HG03571 (cell line): Measurements from ENCODE around the gene SYNE2.
A peak's percentile ranks its signal among the peaks of the same experiment; 100 is the strongest.
"Not testable (repeated sequence)": the region's sequence is repeated elsewhere in the genome, so short reads cannot be mapped to it uniquely, and the experiment has no call there.

ENCODE experiments used
- ATAC-seq: cut with Tn5 transposase; IDR thresholded peaks from one replicate; pipeline ENCODE4 v1.9.1; 2021; ENCODE audit not compliant: unreplicated experiment

SYNE2 gene, protein sequence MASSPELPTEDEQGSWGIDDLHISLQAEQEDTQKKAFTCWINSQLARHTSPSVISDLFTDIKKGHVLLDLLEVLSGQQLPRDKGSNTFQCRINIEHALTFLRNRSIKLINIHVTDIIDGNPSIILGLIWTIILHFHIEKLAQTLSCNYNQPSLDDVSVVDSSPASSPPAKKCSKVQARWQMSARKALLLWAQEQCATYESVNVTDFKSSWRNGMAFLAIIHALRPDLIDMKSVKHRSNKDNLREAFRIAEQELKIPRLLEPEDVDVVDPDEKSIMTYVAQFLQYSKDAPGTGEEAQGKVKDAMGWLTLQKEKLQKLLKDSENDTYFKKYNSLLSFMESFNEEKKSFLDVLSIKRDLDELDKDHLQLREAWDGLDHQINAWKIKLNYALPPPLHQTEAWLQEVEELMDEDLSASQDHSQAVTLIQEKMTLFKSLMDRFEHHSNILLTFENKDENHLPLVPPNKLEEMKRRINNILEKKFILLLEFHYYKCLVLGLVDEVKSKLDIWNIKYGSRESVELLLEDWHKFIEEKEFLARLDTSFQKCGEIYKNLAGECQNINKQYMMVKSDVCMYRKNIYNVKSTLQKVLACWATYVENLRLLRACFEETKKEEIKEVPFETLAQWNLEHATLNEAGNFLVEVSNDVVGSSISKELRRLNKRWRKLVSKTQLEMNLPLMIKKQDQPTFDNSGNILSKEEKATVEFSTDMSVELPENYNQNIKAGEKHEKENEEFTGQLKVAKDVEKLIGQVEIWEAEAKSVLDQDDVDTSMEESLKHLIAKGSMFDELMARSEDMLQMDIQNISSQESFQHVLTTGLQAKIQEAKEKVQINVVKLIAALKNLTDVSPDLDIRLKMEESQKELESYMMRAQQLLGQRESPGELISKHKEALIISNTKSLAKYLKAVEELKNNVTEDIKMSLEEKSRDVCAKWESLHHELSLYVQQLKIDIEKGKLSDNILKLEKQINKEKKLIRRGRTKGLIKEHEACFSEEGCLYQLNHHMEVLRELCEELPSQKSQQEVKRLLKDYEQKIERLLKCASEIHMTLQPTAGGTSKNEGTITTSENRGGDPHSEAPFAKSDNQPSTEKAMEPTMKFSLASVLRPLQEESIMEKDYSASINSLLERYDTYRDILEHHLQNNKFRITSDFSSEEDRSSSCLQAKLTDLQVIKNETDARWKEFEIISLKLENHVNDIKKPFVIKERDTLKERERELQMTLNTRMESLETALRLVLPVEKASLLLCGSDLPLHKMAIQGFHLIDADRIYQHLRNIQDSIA (N-terminal part only)

DNA sequence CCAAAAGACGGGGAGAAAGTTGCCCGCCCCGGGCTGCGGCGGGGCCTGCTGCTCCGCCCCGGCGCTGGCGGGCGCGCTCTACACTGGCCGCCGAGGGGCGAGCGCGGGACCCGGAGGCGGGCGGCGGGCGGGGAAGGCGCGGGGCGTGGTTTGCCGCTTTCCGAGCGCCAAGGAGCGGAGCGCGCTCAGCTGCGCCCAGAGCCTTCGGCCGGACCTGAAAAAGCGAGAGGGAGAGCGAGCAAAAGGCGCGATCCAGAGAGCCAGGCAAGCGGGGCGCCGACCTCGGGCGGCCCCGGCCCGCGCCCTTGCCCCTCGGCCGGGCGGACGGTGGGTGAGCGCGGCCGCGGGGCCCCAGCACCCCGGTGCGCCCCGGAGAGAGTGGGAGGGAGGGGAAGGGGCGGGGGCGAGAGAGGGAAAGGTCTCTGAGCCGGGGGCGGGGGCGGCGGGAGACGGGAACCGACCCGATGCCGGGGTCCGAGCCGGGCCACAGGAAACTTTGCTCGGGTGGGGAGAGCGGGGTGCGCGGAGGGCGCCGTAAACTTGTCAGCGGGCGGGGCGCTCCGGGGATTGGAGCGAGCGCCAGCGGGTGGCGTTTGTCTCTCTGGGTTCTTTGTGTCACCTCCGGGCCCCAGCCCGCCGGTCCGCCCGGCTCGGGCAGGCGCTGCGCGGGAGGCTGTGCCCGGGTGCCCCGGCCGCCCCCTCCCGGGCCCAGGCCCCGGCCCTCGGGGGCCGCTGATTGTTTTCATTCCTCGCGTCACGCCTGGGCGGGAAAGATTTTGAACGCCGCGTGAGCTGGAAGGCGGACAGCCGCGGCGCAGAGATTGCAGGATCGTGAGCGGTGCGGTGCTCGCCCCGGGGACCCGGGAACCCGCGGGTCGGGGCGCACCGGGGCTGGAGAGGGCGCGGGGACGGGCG lies at the start of gene SYNE2:
Gene SYNE2, plus strand, starts transcription at position 188 of the 915 bp plus-strand sequence. CDS start 56,145 bp downstream, outside the sequence.
- peak; percentile 78 for ATAC-seq

DNA sequence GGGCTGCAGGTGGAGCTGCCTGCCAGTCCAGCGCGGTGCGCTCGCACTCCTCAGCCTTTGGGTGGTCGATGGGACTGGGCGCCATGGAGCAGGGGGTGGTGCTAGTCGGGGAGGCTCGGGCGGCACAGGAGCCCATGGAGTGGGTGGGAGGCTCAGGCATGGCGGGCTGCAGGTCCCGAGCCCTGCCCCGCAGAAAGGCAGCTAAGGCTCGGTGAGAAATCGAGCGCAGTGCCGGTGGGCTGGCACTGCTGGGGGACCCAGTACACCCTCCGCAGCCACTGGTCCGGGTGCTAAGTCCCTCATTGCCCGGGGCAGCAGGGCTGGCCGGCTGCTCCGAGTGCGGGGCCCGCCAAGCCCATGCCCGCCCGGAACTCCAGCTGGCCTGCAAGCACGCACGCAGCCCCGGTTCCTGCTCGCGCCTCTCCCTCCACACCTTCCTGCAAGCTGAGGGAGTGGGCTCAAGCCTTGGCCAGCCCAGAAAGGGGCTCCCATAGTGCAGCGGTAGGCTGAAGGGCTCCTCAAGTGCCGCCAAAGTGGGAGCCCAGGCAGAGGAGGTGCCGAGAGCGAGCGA lies 49.5 kb upstream of the SYNE2 start:
- not testable (repeated sequence) for ATAC-seq

DNA sequence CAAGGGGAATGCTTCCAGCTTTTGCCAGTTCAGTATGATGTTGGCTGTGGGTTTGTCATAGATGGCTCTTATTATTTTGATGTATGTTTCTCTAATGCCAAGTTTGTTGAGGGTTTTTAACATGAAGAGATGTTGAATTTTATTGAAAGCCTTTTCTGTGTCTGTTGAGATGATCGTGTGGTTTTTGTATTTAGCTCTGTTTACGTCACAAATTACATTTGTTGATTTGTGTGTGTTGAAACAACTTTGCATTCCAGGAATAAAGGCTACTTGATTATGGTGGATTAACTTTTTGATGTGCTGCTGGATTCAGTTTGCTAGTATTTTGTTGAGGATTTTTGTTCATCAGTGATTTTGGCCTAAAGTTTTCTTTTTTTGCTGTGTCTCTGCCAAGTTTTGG lies 46.7 kb upstream of the SYNE2 start:
- ATAC-seq: not testable (repeated sequence)

DNA sequence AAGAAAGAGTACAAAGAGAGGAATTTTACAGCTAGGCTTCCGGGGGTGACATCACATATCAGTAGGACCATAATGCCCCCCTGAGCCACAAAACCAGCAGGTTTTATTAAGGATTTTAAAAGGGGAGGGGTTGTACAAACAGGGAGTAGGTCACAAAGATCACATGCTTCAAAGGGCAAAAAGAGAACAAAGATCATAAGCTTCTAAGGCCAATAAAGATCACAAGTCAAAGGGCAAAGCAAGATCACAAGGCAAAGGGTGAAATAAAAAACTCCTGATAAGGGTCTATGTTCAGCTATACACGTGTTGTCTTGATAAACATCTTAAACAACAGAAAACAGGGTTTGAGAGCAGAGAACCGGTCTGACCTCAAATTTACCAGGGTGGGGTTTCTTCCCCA lies 41.1 kb upstream of the SYNE2 start:
- ATAC-seq: not testable (repeated sequence)

DNA sequence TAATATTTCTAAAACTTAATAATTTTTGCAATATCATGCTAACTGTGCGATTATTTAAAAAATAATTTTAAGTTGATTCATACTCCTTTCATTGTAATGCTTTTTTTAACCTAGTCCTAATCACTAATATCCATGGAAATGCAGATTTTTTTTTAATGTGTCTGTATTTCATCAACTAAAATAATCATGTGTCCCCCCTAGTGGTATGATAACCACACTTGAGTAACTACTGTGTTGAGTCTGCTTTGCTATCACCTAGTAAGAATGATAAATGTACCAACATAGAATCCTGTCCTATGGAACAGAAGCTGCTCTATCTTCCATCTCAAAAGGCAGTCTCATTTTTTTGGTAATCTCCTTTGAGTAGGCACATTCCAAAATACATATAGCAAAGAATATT lies 19.1 kb upstream of the SYNE2 start:
- ATAC-seq: no peak

DNA sequence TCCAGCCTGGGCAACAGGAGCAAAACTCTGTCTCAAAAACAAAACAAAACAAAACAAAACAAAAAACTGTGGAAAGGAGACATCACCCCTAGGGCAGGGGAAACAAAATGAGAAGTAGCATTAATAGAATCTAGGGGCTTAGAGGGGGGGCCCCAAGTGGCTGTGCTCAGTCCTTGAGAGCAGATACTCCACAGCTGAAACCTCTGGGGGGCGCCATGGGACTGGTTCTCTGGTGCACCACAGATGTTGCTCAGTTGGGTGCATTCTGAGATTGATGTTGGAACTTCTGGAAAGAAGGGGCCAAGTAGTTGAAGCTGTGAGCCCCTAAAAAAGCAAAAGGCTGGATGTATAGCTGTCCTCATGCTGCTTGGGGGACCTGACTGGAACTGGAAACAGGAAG lies 11.8 kb upstream of the SYNE2 start:
- ATAC-seq: no peak

DNA sequence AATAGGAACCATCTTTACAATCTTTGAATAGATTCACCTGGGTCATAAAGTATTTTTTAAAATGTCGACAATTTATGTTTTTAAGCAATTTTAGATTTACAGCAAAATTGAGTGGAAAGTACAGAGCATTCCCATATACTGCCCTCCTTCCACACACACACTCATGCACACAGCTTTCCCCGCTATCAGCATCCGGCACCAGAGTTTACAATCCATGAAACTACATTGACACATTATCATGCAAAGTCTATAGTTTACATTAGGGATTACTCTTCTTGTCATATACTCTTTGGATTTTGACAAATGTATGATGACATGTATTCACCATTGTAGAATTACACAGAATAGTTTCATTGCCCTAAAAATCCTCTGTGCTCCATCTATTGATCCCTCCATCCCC lies 9.0 kb upstream of the SYNE2 start:
- no peak for ATAC-seq

DNA sequence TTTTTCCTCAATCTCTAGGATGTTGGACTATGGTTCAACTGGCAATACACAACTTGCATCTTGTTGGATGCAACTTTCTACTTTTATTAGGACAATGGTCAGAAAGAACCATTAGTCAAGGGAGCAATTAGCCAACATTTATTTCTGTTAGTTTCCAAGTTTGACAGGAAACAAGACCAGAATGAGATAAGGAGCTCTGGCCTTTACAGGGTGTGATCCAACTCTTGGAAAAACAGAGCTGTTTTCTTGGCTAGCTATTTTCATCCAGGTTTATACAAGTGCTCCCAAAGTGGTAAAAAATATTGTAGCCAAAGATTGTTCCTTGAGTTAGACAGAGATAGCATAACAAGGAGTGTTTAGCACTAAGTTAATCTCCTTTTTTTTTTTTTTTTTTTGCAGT lies 3.9 kb upstream of the SYNE2 start:
- ATAC-seq: no peak

DNA sequence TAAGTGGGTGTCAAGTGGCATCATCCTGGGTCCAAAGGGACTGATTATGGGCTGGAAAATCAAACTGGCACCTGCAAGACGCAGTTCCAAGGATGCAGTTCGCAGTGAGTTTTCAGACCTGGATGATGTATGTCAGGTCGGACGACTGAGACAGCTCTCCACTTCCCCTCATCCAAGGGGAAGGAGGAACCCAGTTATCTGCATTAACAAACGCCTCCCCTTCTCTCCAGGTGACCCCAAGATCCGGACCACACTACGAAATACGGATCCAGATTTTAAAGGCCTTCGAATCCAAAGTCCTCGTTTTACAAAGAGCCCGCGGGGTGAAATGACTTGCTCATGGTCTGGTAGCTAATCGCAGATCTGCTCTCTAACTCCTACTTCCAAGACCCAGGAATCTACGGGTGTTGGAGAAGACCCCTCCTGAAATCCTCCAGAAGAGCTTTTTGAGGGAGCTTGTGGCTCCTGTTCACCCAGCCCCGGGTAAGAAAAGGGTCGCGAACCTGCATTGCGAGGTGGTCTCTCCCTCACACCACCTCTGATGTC lies 460 bp upstream of the SYNE2 start:
- no peak for ATAC-seq

DNA sequence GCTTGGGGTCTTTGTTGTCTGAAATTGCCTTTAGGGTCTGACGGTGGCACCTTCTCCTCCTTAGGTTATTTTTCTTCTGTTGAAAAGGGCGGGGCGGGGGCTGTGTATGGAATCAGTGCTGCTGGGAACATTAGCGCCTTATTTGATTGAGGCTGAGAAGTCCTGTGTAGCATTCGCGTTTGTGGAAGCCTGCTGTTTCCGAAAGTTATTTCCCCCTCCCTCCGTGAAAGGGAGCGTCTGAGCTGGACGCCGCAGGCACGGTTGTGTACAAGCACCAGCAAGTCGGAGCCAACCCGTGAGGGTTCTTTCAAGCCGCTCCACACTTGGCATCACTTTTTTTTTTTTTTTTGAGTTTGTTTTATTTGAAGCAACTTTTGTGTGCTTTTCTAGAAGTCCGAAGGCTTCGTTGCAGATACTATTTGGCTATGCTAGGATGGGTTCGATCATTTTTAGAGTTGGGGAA lies 1.1 kb downstream of the SYNE2 start:
- ATAC-seq: no peak

DNA sequence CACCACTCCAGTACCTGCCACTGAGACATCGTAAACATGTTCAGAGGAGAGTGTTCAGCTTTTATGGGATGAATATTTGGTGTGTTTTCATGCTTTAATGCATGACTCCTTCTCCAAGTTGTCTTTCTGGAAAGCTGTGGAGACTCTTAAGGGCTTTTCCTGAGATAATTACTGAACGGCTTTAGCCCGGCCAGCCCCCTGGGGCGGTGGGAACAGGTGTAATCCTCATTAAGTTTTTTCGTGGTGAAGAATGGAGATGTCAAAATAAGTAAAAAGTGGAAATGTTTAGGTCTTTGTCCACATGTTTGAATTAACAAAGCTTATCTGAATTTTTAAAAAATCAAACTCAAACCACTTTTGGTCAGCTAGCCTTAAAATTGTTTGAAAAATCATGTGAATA lies 1.5 kb downstream of the SYNE2 start:
- ATAC-seq: no peak

DNA sequence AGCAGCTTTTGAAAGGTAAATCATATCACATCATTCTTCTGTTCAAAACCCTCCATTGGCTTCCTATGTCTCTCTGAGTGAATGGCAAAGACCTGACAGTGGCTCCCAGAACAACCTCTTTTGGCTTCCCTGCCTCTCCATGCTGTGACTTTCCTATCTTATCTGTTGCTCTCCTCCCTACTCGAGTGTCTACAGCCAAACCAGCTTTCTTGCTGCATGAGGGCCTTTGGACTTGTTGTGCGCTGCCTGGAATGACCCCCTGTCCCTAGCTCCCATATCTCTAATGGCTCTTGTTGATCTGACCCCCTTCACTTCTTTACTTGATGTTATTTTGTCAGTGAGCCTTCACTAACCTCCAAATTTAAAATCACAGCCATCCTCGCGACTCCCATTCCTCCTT lies 2.5 kb downstream of the SYNE2 start:
- ATAC-seq: no peak

DNA sequence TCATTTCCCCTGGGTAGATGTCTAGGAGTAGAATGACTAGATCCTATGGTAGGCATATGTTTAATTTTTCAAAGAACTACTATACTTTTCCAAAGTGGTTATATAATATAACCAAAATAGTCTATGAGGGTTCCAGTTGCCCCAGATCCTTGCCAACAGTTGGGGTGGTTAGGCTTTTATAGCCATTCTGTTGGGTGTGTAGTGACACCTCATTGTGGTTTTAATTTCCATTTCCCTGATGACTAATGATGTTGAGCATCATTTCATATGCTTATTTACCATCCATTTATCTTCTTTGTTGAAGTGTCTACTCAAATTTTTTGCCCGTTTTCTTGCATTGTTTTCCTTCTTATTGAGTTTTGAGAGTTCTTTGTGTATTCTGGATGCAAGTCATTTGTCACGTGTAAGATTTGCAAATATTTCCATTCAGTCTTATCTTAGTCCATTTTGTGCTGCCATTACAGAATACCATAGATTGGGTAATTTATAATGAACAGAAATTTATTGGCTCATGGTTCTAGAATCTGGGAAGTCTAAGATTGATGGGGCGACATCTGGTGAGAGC lies 4.7 kb downstream of the SYNE2 start:
- ATAC-seq: no peak

DNA sequence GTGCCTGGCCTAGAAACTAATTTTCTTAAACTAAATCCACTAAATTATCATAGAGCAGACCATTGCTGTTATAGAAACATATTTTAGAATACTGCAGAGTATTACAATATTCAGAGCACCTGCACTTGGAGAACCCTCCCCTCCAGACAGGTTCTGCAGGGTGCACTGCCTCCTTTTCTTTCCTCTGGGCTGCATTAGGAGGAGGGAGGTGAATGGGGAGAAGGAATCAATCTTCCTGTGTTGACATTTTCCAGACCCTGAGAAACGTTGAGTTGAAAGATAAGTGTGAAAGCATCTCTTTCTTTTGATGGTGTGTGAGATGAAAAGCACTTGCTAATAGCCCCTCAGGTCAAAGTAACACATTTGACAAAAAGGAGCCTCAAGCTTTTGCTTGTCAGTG lies 7.3 kb downstream of the SYNE2 start:
- ATAC-seq: no peak

DNA sequence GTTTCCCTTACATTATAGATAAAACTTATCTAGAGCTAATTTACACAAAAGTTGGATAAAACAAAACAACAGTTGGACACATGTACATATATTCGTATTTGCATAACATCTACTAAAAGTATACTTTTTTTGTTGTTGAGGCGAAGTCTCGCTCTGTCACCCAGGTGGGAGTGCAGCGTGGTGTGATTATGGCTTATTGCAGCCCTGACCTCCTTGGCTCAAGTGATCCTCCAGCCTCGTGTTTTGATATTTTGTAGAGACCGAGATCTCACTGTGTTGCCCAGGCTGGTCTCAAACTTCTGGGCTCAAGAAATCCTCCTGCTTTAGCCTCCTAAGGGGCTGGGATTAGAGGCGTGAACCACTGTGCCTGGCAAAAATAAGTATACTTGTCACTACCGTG lies 9.4 kb downstream of the SYNE2 start:
- ATAC-seq: no peak

DNA sequence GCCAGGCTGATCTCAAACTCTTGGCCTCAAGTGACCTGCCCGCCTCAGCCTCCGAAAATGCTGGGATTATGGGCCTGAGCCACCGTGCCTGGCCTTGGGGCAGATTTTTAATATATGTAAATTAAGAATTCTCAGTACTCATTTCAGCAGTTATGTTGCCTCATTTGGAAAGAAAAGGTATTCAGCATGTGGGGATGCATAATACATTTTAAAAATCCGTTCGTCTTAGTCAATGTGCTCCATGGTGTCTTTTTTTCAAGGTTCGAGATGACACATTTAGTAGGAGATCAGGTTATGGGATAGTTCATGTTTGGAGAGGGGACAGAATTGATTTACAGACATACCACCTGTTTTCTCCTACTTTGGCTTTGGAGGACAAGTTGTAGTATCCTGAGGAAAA lies 10.2 kb downstream of the SYNE2 start:
- ATAC-seq: no peak

DNA sequence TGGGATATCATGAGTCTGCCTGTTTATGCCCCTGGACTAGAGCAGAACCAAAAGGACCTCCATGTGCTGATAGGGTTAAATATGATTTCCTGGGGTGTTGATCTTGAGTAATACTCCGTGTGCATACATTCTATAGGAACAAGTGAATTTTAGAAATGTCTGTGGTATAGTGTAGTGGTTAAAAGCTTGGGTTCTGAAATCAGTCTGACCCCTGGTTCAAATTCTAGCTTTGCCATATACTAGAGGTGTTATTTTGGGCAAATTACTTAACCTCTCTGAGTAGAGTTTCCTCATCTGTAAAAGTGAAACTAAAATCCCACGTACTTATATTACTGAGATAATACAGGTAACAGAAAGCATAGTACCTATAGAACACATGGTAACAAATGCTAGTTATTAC lies 12.0 kb downstream of the SYNE2 start:
- not testable (repeated sequence) for ATAC-seq

DNA sequence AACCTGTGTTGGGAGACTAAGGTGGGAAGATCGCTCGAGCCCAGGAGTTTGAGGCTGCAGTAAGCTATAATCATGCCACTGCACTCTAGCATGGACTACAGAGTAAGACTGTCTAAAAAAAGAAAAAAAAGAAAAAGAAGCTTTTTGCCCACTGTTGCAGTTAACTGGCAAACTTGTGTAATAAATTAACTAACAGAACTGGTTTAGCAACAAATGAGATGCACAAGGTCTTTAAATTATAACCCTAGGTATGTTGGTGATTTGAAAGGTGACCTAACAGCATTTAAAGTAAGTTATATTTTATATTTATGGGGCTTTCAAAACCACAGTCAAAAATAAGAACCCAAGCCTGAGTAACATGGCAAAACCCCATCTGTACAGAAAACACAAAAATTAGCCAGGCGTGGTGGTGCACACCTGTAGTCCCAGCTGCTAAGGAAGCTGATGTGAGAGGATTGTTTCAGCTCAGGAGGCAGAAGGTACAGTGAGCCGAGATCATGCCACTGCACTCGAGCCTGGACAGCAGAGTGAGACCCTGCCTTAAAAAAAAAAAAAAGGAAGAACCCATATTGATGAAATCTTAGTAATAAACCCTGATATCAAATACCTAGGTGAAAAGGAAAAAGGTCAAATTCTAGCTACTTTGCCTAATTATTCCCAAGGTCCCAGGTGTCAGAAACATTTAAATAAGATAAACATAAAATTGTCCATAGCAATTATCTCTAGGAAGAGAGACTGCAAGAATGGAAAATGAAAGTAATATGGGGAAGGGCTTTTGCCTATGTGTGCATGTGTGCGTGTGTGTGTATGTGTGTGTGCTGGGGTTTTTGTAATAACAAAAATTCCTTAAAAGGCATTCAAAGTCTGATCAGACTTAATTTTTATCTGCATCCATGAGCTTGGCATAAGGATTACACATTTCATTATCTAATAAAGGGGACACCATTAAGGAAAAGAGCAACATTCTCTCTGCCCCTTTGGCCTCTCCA lies 15.4 kb downstream of the SYNE2 start:
- no peak for ATAC-seq
